WI38 (cell line): ENCODE results near the gene TTC32.
A peak's percentile ranks its signal among the peaks of the same experiment; 100 is the strongest.

Experiments
- H3K4me3 ChIP-seq: 2 replicates; pipeline ENCODE4 v1.5.1; 2011; ENCODE audit warnings: low read depth, mild to moderate bottlenecking, control low read depth, low read length
- CTCF ChIP-seq: IDR thresholded peaks from 2 replicates; pipeline ENCODE4 v1.5.1; 2012; ENCODE audit warnings: low read depth, mild to moderate bottlenecking, control low read depth, low read length

TTC32 gene

GRCh38 chr2:19857100-19857499 lies 44.7 kb downstream of the TTC32 start:
- no peak overlapping the region for H3K4me3 ChIP-seq
- TF ChIP-seq CTCF = no peak

GRCh38 chr2:19855542-19856431 lies 46.0 kb downstream of the TTC32 start:
- H3K4me3 ChIP-seq = no peak overlapping the region
- no peak for TF ChIP-seq CTCF

GRCh38 chr2:19854596-19855541 lies 46.9 kb downstream of the TTC32 start:
- H3K4me3 ChIP-seq = no peak overlapping the region
- no peak for TF ChIP-seq CTCF

GRCh38 chr2:19851116-19851695 lies 50.6 kb downstream of the TTC32 start:
- 0 out of 2 replicates have a peak, but pooled peaks have one; percentile 10 for TF ChIP-seq CTCF
- no peak overlapping the region for H3K4me3 ChIP-seq

GRCh38 chr2:19850056-19851050 lies 51.4 kb downstream of the TTC32 start:
- no peak for TF ChIP-seq CTCF
- H3K4me3 ChIP-seq = no peak overlapping the region

GRCh38 chr2:19848952-19849351 lies 52.8 kb downstream of the TTC32 start:
- no peak for TF ChIP-seq CTCF
- no peak overlapping the region for H3K4me3 ChIP-seq
